ENCODE results near the gene EXOC3L1. TPM values are rescaled to one million over a fixed set of nuclear protein-coding genes. Genes with fewer than 3 reads are reported as not detected.

EXOC3L1 gene
- total and polyA plus RNA-seq, 2 of the 13 experiments (the other 11 are each of a cell fraction or from before 2014, with no cell fraction given) = 0.12 TPM; not detected in 1

DNA sequence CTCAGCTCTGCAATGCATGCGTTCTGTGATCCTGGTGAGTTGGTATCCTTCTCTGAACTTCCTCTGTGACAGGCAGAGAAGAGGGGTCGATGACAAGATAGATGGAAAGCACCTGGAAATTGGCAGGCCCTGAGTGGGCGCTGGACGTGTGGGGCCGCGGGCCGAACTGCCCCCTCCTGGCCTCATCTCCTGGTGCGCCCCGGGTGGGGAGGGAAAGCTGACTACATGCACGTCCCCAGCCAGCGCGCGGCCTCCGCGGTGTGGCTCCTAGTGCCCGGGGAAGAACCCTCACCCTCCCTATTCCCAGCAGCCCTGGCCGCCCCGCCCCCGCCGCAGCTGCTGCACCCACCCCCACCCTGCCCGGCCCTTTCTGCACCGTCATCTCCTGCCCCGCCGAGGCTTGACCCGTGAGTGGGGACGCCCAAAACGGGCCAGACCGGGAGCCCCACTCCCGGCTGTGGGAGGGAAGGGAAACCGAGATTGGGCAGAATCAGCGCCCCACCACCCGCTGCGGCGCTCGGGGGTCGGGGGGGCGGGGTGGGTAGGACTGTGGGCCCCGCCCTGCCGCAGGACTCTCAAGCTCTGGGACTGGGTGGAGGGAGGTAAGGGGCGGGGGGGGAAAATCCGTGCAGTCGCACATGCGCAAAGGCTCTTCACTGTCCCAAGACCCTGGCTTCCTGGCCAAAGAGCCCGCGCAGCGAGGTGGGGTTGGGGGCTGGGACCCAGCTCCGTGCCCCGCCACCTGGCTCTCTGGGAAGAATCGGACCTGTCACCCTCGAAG lies 19.6 kb downstream of the EXOC3L1 start, which contains the start of gene NOL3 (continued):
- TF ChIP-seq, protein P1, sequence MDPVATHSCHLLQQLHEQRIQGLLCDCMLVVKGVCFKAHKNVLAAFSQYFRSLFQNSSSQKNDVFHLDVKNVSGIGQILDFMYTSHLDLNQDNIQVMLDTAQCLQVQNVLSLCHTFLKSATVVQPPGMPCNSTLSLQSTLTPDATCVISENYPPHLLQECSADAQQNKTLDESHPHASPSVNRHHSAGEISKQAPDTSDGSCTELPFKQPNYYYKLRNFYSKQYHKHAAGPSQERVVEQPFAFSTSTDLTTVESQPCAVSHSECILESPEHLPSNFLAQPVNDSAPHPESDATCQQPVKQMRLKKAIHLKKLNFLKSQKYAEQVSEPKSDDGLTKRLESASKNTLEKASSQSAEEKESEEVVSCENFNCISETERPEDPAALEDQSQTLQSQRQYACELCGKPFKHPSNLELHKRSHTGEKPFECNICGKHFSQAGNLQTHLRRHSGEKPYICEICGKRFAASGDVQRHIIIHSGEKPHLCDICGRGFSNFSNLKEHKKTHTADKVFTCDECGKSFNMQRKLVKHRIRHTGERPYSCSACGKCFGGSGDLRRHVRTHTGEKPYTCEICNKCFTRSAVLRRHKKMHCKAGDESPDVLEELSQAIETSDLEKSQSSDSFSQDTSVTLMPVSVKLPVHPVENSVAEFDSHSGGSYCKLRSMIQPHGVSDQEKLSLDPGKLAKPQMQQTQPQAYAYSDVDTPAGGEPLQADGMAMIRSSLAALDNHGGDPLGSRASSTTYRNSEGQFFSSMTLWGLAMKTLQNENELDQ (CRISPR knock-in tag; IDR thresholded peaks at IDR 0.05; ENCODE audit: borderline replicate concordance) = no peak
- TF ChIP-seq, protein P2, sequence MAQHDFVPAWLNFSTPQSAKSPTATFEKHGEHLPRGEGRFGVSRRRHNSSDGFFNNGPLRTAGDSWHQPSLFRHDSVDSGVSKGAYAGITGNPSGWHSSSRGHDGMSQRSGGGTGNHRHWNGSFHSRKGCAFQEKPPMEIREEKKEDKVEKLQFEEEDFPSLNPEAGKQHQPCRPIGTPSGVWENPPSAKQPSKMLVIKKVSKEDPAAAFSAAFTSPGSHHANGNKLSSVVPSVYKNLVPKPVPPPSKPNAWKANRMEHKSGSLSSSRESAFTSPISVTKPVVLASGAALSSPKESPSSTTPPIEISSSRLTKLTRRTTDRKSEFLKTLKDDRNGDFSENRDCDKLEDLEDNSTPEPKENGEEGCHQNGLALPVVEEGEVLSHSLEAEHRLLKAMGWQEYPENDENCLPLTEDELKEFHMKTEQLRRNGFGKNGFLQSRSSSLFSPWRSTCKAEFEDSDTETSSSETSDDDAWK (CRISPR knock-in tag; IDR thresholded peaks at IDR 0.05) = no peak
- TF ChIP-seq, protein P3, sequence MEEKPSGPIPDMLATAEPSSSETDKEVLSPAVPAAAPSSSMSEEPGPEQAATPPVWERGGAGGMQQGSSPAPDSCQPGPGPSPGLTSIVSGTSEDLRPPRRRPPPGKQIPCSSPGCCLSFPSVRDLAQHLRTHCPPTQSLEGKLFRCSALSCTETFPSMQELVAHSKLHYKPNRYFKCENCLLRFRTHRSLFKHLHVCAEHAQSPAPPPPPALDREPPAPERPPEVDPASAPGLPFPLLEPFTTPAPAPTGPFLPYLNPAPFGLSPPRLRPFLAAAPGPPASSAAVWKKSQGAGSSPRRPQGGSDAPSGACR (CRISPR knock-in tag; IDR thresholded peaks at IDR 0.05) = peak; percentile 43; the same call in 1 of the 2 replicates
- TF ChIP-seq JDP2 (CRISPR knock-in tag; IDR thresholded peaks at IDR 0.05; ENCODE audit: borderline replicate concordance) (no peak), GABPB1 (CRISPR knock-in tag; IDR thresholded peaks at IDR 0.05) (peak; percentile 46), ZNF460 (CRISPR knock-in tag; IDR thresholded peaks at IDR 0.05; ENCODE audit: borderline replicate concordance) (no peak; the same call in 1 of the 2 replicates), NCOR1 (IDR thresholded peaks at IDR 0.05; ENCODE audit: borderline replicate concordance, low read length) (no peak), ARHGAP35 (CRISPR knock-in tag; IDR thresholded peaks at IDR 0.05; ENCODE audit: borderline replicate concordance) (no peak), ZNF33A (CRISPR knock-in tag; IDR thresholded peaks at IDR 0.05; ENCODE audit: borderline replicate concordance) (no peak), NPAS2 (CRISPR knock-in tag; IDR thresholded peaks at IDR 0.05; ENCODE audit: borderline replicate concordance) (no peak), ZNF776 (CRISPR knock-in tag; IDR thresholded peaks at IDR 0.05) (no peak), ZNF501 (CRISPR knock-in tag; IDR thresholded peaks at IDR 0.05) (no peak), FOXC1 (CRISPR knock-in tag; IDR thresholded peaks at IDR 0.05; ENCODE audit: borderline replicate concordance) (no peak), ZKSCAN1 (IDR thresholded peaks at IDR 0.05; ENCODE audit: low read length) (no peak), ZNF335 (CRISPR knock-in tag; IDR thresholded peaks at IDR 0.05) (peak; percentile 32; the same call in 1 of the 2 replicates), CEBPB (IDR thresholded peaks at IDR 0.05; ENCODE audit: borderline replicate concordance, low read depth, low read length) (no peak), ZNF468 (CRISPR knock-in tag; IDR thresholded peaks at IDR 0.05) (0 out of 2 replicates have a peak, but pooled peaks have one; percentile 30), NR2F6 (IDR thresholded peaks at IDR 0.05) (no peak; the same call in 1 of the 2 replicates), NR2F6 (CRISPR knock-in tag; IDR thresholded peaks at IDR 0.05) (peak; percentile 9; the same call in 1 of the 2 replicates), ZNF143 (CRISPR knock-in tag; IDR thresholded peaks at IDR 0.05) (peak; percentile 75), RCOR2 (CRISPR knock-in tag; IDR thresholded peaks at IDR 0.05) (0 out of 2 replicates have a peak, but pooled peaks have one; percentile 9), FOXA3 (CRISPR knock-in tag; IDR thresholded peaks at IDR 0.05) (no peak; the same call in 1 of the 2 replicates)
- TF ChIP-seq, protein P4, sequence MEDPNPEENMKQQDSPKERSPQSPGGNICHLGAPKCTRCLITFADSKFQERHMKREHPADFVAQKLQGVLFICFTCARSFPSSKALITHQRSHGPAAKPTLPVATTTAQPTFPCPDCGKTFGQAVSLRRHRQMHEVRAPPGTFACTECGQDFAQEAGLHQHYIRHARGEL (CRISPR knock-in tag; IDR thresholded peaks at IDR 0.05) = no peak

Data from HepG2 (cell line).